Cardiac atrium fibroblast (primary cell): ENCODE results near the gene BAZ1B. TPM values are rescaled to one million over a fixed set of nuclear protein-coding genes. Genes with fewer than 3 reads are reported as not detected.

Experiments
- total RNA-seq: library from RNA; depleted of rRNA; stranded (reverse); fragments of >200 nt; gene quantifications from 2 replicates; pipeline ENCODE4 v1.2.3, GENCODE V29; 2015

Gene BAZ1B, protein sequence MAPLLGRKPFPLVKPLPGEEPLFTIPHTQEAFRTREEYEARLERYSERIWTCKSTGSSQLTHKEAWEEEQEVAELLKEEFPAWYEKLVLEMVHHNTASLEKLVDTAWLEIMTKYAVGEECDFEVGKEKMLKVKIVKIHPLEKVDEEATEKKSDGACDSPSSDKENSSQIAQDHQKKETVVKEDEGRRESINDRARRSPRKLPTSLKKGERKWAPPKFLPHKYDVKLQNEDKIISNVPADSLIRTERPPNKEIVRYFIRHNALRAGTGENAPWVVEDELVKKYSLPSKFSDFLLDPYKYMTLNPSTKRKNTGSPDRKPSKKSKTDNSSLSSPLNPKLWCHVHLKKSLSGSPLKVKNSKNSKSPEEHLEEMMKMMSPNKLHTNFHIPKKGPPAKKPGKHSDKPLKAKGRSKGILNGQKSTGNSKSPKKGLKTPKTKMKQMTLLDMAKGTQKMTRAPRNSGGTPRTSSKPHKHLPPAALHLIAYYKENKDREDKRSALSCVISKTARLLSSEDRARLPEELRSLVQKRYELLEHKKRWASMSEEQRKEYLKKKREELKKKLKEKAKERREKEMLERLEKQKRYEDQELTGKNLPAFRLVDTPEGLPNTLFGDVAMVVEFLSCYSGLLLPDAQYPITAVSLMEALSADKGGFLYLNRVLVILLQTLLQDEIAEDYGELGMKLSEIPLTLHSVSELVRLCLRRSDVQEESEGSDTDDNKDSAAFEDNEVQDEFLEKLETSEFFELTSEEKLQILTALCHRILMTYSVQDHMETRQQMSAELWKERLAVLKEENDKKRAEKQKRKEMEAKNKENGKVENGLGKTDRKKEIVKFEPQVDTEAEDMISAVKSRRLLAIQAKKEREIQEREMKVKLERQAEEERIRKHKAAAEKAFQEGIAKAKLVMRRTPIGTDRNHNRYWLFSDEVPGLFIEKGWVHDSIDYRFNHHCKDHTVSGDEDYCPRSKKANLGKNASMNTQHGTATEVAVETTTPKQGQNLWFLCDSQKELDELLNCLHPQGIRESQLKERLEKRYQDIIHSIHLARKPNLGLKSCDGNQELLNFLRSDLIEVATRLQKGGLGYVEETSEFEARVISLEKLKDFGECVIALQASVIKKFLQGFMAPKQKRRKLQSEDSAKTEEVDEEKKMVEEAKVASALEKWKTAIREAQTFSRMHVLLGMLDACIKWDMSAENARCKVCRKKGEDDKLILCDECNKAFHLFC (N-terminal part only)
- 24.2 and 33.5 TPM in 2 replicates for total RNA-seq

DNA sequence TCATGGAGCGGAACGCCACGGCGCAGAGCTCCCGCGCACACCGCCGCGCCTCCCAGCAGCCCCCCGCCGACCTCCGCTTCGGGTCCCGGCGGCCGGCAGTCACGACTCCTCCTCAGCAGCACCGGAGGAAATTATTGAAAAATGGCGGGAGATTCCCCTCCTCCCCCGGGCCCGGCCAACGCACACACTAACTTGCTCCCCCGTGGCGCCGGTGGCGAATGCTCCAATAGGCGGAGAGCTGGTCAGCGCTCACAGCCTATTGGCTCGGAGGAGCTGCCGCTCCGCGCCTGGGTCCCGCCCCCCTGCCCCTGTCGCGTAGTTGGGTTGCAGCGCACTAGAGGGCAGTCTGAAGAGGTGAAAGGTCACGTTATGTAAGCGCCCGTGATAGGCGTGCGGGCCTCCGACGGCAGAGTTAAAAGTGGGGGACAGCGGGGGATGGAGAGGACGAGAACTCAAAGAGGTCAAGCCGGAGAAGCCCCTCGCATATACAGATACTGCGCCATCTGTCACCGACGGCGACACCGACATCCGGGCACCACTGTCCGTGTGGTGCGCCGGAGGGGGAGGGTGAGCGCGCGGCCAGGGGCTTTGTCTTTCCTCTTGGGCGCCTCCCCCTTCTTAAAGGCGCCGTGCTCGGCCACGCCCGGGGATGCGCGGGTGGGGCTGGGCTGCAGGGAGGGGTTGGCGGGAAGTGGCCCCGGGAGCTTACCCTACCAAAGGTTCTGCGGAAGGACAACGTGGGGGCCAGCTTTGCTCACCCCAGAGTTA is at the start of gene BAZ1B:
TSS of gene BAZ1B (minus strand) at position 189 of the 768 bp plus-strand sequence. CDS start 360 bp downstream, outside the sequence.

DNA sequence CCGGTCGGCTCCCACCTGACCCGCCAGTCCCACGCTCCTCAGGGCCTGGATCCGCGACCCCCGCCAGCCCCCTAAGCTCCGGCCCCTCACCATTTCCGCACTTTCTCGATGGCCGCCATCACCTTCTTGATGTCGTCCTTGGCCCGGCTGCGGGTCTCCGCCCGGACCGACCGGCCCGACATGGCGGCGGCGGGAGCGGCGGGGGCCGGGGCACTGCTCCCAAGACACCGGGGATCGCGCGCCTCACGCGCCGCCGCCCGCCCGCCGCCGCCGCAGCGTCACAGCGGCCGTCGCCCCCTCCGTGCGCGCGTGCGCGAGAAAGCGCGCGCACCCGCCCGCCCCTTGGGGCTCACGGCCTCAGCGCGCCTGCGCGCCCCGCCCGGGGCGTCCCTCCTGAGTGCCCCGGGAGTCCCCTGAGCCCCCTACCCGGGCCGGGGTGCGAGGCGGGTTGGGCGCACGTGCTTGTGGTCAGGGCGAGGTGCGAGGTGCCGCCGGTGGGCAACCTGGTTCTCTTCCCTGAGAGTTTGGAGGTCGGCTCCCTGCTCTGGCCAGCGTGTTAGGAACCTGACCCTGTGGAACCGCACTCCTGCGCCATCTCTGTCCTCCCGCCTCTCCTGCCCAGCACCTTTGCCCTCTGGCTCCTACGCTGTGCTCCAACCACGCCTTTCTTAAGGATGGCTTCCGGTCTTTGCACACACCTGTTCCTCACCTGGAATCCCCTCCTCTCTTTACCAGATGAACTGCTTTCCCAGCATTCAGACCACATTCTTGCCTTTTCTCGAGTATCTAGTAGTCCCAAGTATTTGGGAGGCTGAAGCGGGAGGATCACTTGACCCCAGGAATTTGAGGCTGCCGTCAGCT is 35.5 kb upstream of the BAZ1B start, which contains the start of gene BCL7B:
TSS of gene BCL7B (minus strand) at position 294 of the 861 bp plus-strand sequence. CDS start at position 182, 112 bp downstream.

Other genes with a start within 250 kb of the BAZ1B start
- gene NSUN5, start 213.5 kb downstream of the BAZ1B start, total RNA-seq = 10.3 and 18.8 TPM in 2 replicates
- not detected in 2 replicates for gene TRIM50, start 194.2 kb downstream of the BAZ1B start, total RNA-seq
- gene FKBP6, start 194.1 kb downstream of the BAZ1B start, total RNA-seq = not detected in 2 replicates
- gene FZD9, start 88.5 kb downstream of the BAZ1B start, total RNA-seq = 0.72 and 2.8 TPM in 2 replicates
- gene BCL7B, start 35.4 kb upstream of the BAZ1B start, total RNA-seq = 33.2 and 43.3 TPM in 2 replicates
- gene TBL2, start 56.3 kb upstream of the BAZ1B start, total RNA-seq = 77.8 and 122 TPM in 2 replicates
- 1.5 TPM in 1 of 2 replicates, not detected in the other for gene MLXIPL, start 102.2 kb upstream of the BAZ1B start, total RNA-seq
- gene VPS37D, start 145.5 kb upstream of the BAZ1B start, total RNA-seq = 2.8 and 3.6 TPM in 2 replicates
- gene DNAJC30, start 161.2 kb upstream of the BAZ1B start, total RNA-seq = 4.1 and 4.7 TPM in 2 replicates
- gene BUD23, start 161.3 kb upstream of the BAZ1B start, total RNA-seq = 65.6 and 67.5 TPM in 2 replicates
- gene STX1A, start 197.4 kb upstream of the BAZ1B start, total RNA-seq = 11.2 and 14.8 TPM in 2 replicates
- 8.9 and 9.4 TPM in 2 replicates for gene ABHD11, start 216.5 kb upstream of the BAZ1B start, total RNA-seq
- gene CLDN3, start 248.0 kb upstream of the BAZ1B start, total RNA-seq = not detected in 2 replicates